Astrocyte (in vitro differentiated cells and primary cell): Measurements from ENCODE around the gene MARCHF10. TPM values are rescaled to one million over a fixed set of nuclear protein-coding genes. Genes with fewer than 3 reads are reported as not detected.
"Not testable (repeated sequence)": the region's sequence is repeated elsewhere in the genome, so short reads cannot be mapped to it uniquely, and the experiment has no call there.

ENCODE experiments used
- DNase-seq: peaks from one replicate; pipeline ENCODE4 v3.0.0-alpha.2; 2010; ENCODE audit warnings: low read depth
- FAIRE-seq: peaks from 2 replicates; lab custom pipeline; 2011; peaks lifted over from hg19 to GRCh38; lab: Jason Lieb, UNC
- H2AFZ ChIP-seq: 2 replicates; pipeline ENCODE4 v1.6.0; 2012; ENCODE audit warnings: low read depth, low read length, inconsistent platforms
- H3K27ac ChIP-seq: 2 replicates; pipeline ENCODE4 v1.5.1; 2011; ENCODE audit warnings: low read depth, low read length, inconsistent platforms
- H3K27me3 ChIP-seq: 2 replicates; pipeline ENCODE4 v1.6.0; 2011; ENCODE audit warnings: low read length, inconsistent platforms; ENCODE audit not compliant: insufficient read depth
- H3K36me3 ChIP-seq: 2 replicates; pipeline ENCODE4 v1.5.1; 2011; ENCODE audit warnings: low read length, inconsistent platforms; ENCODE audit not compliant: insufficient read depth
- H3K4me1 ChIP-seq: 2 replicates; pipeline ENCODE4 v1.5.1; 2011; ENCODE audit warnings: low read length, inconsistent platforms; ENCODE audit not compliant: insufficient read depth
- H3K4me2 ChIP-seq: 2 replicates; pipeline ENCODE4 v1.6.0; 2012; ENCODE audit warnings: low read length, inconsistent platforms
- H3K4me3 ChIP-seq: 2 replicates; pipeline ENCODE4 v1.5.1; 2011; ENCODE audit warnings: low read depth, mild to moderate bottlenecking, low read length, inconsistent platforms; ENCODE audit not compliant: insufficient read depth
- H3K79me2 ChIP-seq: 2 replicates; pipeline ENCODE4 v1.6.0; 2012; ENCODE audit warnings: mild to moderate bottlenecking, low read length, inconsistent platforms; ENCODE audit not compliant: insufficient read depth
- H3K9ac ChIP-seq: 2 replicates; pipeline ENCODE4 v1.6.0; 2012; ENCODE audit warnings: mild to moderate bottlenecking, low read length, inconsistent platforms
- H3K9me3 ChIP-seq: 2 replicates; pipeline ENCODE4 v1.5.1; 2012; ENCODE audit warnings: low read depth, mild to moderate bottlenecking, low read length, inconsistent platforms; ENCODE audit not compliant: insufficient read depth
- H4K20me1 ChIP-seq: 2 replicates; pipeline ENCODE4 v1.6.0; 2012; ENCODE audit warnings: low read length, inconsistent platforms; ENCODE audit not compliant: insufficient read depth
- H3K27ac Mint-ChIP-seq: one replicate; pipeline ENCODE4 v1.8.0; 2021; ENCODE audit warnings: mild to moderate bottlenecking, mixed read lengths; ENCODE audit not compliant: unreplicated experiment
- H3K27me3 Mint-ChIP-seq: one replicate; pipeline ENCODE4 v1.8.0; 2021; ENCODE audit warnings: low read depth, mixed read lengths; ENCODE audit not compliant: unreplicated experiment
- H3K36me3 Mint-ChIP-seq: one replicate; pipeline ENCODE4 v1.8.0; 2021; ENCODE audit warnings: low read depth, mixed read lengths; ENCODE audit not compliant: unreplicated experiment
- H3K4me1 Mint-ChIP-seq: one replicate; pipeline ENCODE4 v1.8.0; 2021; ENCODE audit warnings: low read depth, mixed read lengths; ENCODE audit not compliant: unreplicated experiment
- H3K4me3 Mint-ChIP-seq: one replicate; pipeline ENCODE4 v1.8.0; 2021; ENCODE audit warnings: mild to moderate bottlenecking, moderate library complexity, mixed read lengths; ENCODE audit not compliant: unreplicated experiment
- H3K9me3 Mint-ChIP-seq: one replicate; pipeline ENCODE4 v1.8.0; 2021; ENCODE audit warnings: mild to moderate bottlenecking, mixed read lengths; ENCODE audit not compliant: unreplicated experiment
- CTCF ChIP-seq: IDR thresholded peaks from 2 replicates; pipeline ENCODE4 v1.5.1; 2011; ENCODE audit warnings: low read depth, mild to moderate bottlenecking, inconsistent platforms, low read length, moderate library complexity; ENCODE audit not compliant: insufficient read depth
- EZH2 ChIP-seq: IDR thresholded peaks from 2 replicates; pipeline ENCODE4 v1.6.1; 2012; ENCODE audit warnings: mild to moderate bottlenecking, low read length, inconsistent platforms; ENCODE audit not compliant: insufficient read depth
- total RNA-seq: library from RNA; stranded (reverse); gene quantifications from 2 replicates; pipeline ENCODE4 v1.2.1, GENCODE V29; 2021

Gene MARCHF10
- total RNA-seq, 1 donor from 2014 or later: not detected

DNA sequence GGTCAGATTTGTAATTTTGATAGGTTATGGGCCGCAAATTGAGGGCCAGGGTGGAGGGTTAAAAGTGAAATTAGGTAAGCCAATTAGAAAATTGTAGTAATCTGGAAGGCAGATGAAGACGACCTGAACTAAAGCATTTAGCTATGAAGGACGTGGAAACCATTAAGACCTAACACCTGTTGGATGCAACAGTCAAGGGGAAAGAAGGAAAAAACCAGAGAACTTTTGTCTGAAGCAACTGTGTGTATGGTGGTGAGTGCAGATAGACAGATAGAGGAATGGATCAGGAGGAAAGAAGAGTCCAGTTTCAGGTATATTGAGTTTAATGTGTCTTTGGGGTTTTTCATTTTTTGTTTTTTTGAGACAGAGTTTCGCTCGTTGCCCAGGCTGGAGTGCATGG, 40.2 kb upstream of the MARCHF10 start:
- Mint-ChIP-seq H3K4me1 (peaks cover 2% of the 10 kb centered on the region), H3K36me3 (no peaks in the 10 kb centered on the region)

GRCh38 chr17:62847426-62847825, 39.3 kb upstream of the MARCHF10 start:
- DNase-seq (no peak), FAIRE-seq (no peak)
- no peaks in the 10 kb centered on the region for H3K36me3 Mint-ChIP-seq
- H3K9me3 Mint-ChIP-seq: no peaks in the 10 kb centered on the region
- H3K4me3 ChIP-seq: no peak overlapping the region
- H3K4me2 ChIP-seq: no peak overlapping the region
- no peak overlapping the region for H3K27ac Mint-ChIP-seq
- H3K27me3 Mint-ChIP-seq: peaks cover 5% of the 10 kb centered on the region
- H3K4me1 Mint-ChIP-seq: peaks cover 2% of the 10 kb centered on the region
- H4K20me1 ChIP-seq: no peaks in the 10 kb centered on the region
- H3K79me2 ChIP-seq: no peaks in the 10 kb centered on the region
- no peaks in the 10 kb centered on the region for H3K27me3 ChIP-seq
- no peaks in the 10 kb centered on the region for H3K9me3 ChIP-seq
- H3K4me1 ChIP-seq: no peaks in the 10 kb centered on the region
- no peak overlapping the region for H3K9ac ChIP-seq
- H3K36me3 ChIP-seq: no peaks in the 10 kb centered on the region
- H2AFZ ChIP-seq: no peak overlapping the region
- TF ChIP-seq CTCF (no peak), EZH2 (no peak)
- H3K27ac ChIP-seq: no peak overlapping the region
- no peak overlapping the region for H3K4me3 Mint-ChIP-seq

More for the DNA sequence above, 40.2 kb upstream of the MARCHF10 start:
- Histone ChIP-seq H3K27ac (no peak overlapping the region), H3K79me2 (no peaks in the 10 kb centered on the region), H3K36me3 (no peaks in the 10 kb centered on the region), H3K4me3 (no peak overlapping the region), H3K9me3 (no peaks in the 10 kb centered on the region), H4K20me1 (no peaks in the 10 kb centered on the region), H3K9ac (no peak overlapping the region), H3K27me3 (no peaks in the 10 kb centered on the region), H3K4me1 (no peaks in the 10 kb centered on the region), H2AFZ (no peak overlapping the region), H3K4me2 (no peak overlapping the region)
- Mint-ChIP-seq H3K4me3 (no peak overlapping the region), H3K27ac (no peak overlapping the region), H3K27me3 (peaks cover 5% of the 10 kb centered on the region), H3K9me3 (no peaks in the 10 kb centered on the region)
- DNase-seq (no peak), FAIRE-seq (no peak)
- TF ChIP-seq EZH2 (no peak), CTCF (no peak)

GRCh38 chr17:62840871-62841270, 32.8 kb upstream of the MARCHF10 start:
- TF ChIP-seq CTCF: no peak
- no peak for TF ChIP-seq EZH2
- Histone ChIP-seq H3K4me3 (no peak overlapping the region), H3K27me3 (no peaks in the 10 kb centered on the region), H3K36me3 (no peaks in the 10 kb centered on the region), H3K9me3 (no peaks in the 10 kb centered on the region), H2AFZ (no peak overlapping the region), H3K4me2 (no peak overlapping the region), H3K79me2 (no peaks in the 10 kb centered on the region), H3K27ac (no peak overlapping the region), H3K9ac (no peak overlapping the region), H3K4me1 (no peaks in the 10 kb centered on the region), H4K20me1 (no peaks in the 10 kb centered on the region)
- H3K36me3 Mint-ChIP-seq: no peaks in the 10 kb centered on the region
- H3K4me1 Mint-ChIP-seq: no peaks in the 10 kb centered on the region
- no peak overlapping the region for H3K4me3 Mint-ChIP-seq
- no peak for DNase-seq
- H3K27me3 Mint-ChIP-seq: no peaks in the 10 kb centered on the region
- no peak overlapping the region for H3K27ac Mint-ChIP-seq
- H3K9me3 Mint-ChIP-seq: peaks cover 4% of the 10 kb centered on the region
- FAIRE-seq: no peak

- DNase-seq, H3K27ac Mint-ChIP-seq, H3K4me1 ChIP-seq, H4K20me1 ChIP-seq, H3K36me3 Mint-ChIP-seq, H3K9me3 Mint-ChIP-seq, H3K4me3 ChIP-seq, H3K36me3 ChIP-seq, H3K9me3 ChIP-seq, H3K27me3 Mint-ChIP-seq, H3K4me2 ChIP-seq, H3K27me3 ChIP-seq, H3K79me2 ChIP-seq, FAIRE-seq, H2AFZ ChIP-seq, H3K4me3 Mint-ChIP-seq, H3K27ac ChIP-seq, H3K9ac ChIP-seq, H3K4me1 Mint-ChIP-seq: not testable (repeated sequence)
Observed at GRCh38 chr17:62833816-62834215, 25.7 kb upstream of the MARCHF10 start.
